Spleen (tissue), 7 donors: ENCODE results near the gene DNAJC16.

Source experiments
- CTCF ChIP-seq, 11 experiments: fragments of 200-600 bp in 7 of 11; fragments of 450-650 bp in 4 of 11; sonication (generic) in 4 of 11; IDR thresholded peaks in 8 of 11; conservative IDR thresholded peaks in 3 of 11; 1 replicate in 7 of 11; 2 replicates in 4 of 11; pipeline versions ENCODE4 v1.4.0 to v1.8.0; 2016 to 2021; ENCODE audit warnings: antibody characterized with exemption in 11 of 11, inconsistent platforms in 4 of 11, mild to moderate bottlenecking in 1 of 11
- POLR2AphosphoS5 ChIP-seq, 3 donors: sonication (generic); formaldehyde crosslinking; IDR thresholded peaks; one replicate each; pipeline ENCODE4 v1.5.1; 2017; ENCODE audit warnings: antibody characterized with exemption in 3 of 3
- donor health status: DM: no; HTN: no; CAD: no; lungs with moderate emphysema.
- donor health status: DM: no; HTN: no; CAD: no.
- donor health status: DM: no; HTN: no; CAD: no.

- TF ChIP-seq CTCF (IDR thresholded peaks at IDR 0.05 in 8 of 11, conservative IDR thresholded peaks at IDR 0.05 in 3 of 11) (no peak), POLR2AphosphoS5 (IDR thresholded peaks at IDR 0.05) (no peak)
Observed at GRCh38 chr1:15479654-15480347, 46.8 kb upstream of the DNAJC16 start.
